NCI-H460 (cell line): ENCODE measurements around the gene THBS1. TPM values are rescaled to one million over a fixed set of nuclear protein-coding genes. Genes with fewer than 3 reads are reported as not detected.

Experiments
- DNase-seq: peaks from one replicate; pipeline ENCODE4 v3.0.0-alpha.2; 2016; ENCODE audit warnings: low read depth; ENCODE audit errors: extremely low read depth
- total RNA-seq: library from RNA; depleted of rRNA; stranded (reverse); fragments of >200 nt; shearing (Covaris generic); gene quantifications from 2 replicates; pipeline ENCODE4 v1.2.3, GENCODE V29; 2014

Gene THBS1
- total RNA-seq, 1 experiment from 2014 or later, result 0.35 TPM

DNA sequence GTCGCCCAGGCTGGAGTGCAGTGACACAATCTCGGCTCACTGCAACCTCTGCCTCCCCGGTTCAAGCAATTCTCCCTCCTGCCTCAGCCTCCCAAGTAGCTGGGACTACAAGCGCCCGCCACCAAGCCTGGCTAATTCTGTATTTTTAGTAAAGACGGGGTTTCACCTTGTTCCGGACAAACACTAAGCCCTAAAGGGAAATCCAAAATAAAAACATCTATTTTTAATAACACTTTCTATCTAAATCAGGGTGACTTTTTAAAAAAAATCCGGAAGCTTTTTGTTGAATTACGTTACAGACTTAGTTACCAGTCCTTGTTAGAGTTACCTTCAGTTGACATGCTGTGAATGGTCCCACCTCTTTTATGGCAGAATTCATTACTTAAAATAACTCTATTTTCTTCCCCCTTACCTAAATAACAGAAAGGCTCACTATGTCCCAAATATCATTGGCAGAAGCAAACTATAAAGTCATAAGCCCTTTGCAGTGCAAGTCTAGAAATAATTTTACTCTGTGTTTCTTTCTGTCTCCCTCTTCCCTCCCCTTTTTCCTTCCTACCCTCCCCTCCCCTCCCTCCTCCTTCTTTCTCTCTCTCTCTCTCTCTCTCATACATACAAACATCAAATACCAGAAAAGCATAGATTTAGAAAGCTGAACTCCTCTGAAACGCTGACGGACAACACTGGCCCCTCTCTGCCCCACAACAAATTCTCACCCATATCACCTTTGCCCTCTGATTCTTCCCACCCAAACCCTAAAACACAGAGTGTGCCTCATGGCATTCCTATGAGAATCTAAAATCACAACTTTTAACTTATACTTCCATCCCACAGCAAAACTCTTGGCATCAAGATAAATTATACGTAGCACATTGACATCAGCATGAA lies 18.3 kb downstream of the THBS1 start:
- DNase-seq, result no peak

DNA sequence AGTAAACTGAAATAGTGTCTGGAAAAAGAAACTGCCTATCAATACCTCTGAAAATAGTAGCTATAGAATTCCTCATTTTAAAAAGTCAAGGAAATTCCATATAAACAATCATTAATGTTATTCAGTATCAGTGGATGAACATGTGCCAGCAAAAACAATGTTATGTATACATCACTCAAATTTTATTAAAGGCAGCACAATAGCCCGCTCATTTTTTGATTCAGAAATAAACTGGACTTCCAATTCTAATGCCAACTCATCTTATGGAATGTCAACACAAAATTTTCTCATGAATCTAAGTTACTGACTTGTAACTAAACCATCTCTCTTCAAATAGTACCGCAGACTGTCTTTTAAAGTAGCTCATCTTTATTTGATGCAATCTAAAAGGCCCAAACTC lies 19.0 kb downstream of the THBS1 start:
- DNase-seq, result no peak

- DNase-seq, result no peak
Measured at GRCh38 chr15:39602143-39602542, 21.3 kb downstream of the THBS1 start.

GRCh38 chr15:39605146-39605545 lies 24.3 kb downstream of the THBS1 start:
- DNase-seq, result no peak

- no peak for DNase-seq
Measured at GRCh38 chr15:39608185-39609139, 27.6 kb downstream of the THBS1 start.

GRCh38 chr15:39609166-39609916 lies 28.5 kb downstream of the THBS1 start:
- no peak for DNase-seq

- no peak for DNase-seq
Measured at GRCh38 chr15:39610665-39611064, 29.8 kb downstream of the THBS1 start.

- DNase-seq, result no peak
Measured at GRCh38 chr15:39613271-39613670, 32.4 kb downstream of the THBS1 start.

- no peak for DNase-seq
Measured at GRCh38 chr15:39613861-39614260, 33.0 kb downstream of the THBS1 start.

DNA sequence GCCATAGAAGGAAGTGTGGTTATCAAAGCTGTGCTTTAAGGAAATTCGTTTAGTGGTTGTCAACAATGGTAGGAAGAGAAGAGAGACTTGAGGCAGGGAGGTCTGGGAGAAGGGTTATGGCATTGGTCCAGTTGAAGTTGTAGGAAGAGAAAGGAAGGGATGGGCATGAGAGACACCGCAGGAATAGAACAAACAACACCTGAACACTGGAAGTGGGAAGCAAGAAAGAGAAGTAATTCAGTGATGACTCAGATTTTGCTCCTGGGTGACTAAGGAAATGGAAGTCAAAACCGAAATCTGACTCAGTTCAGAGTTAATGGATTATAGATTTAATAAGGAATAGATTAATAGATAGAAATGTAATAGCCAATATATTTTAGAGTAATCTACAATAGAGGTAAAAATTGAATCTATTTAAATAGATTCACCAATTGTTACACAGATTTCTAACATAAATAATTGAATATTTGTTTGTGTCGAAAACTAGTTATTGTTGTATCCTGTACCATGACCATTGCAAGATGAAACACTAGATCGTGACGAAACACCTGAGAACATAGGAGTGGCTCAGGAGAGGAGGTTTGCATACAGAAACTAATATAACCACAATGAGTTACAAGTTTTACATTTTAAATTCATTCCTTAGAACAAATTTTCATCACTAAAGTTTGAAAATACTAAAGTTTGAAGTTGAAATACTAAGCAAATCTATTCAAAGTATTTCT lies 36.0 kb downstream of the THBS1 start:
- no peak for DNase-seq

DNA sequence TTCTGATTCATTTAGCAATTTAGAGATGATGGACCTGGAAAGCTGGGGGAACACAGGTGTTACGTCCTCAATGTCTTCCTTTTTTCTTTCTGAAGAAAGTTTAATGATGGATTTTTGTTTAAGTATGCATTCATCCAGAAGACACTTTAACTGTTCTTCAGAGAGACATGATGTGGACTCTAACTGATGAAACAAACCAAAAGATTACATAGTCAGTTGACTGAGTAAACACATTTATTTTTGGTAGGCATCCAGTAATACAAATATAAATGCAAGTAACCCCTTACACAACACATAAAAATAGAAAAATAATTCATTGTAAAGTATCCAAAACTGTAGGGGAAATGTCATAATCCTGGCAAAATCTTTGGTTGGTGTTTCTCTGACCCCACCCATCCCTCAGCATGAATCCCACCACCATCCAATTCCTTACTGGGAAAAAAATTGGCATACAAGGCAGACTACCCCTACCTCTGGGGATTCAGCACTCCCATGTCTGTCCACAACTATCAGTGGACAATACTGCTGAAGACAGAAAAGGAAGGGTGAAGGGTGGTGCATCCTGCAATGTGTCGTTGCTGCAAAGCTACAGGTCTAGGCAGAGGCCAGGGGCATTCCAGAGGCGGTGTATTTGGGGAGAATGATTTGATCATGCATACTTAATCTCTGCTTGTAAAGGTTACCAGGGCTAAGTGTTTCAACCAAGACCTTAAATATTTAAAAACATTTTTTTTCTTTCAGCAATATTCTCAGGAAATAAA lies 37.4 kb downstream of the THBS1 start:
- DNase-seq, result no peak

DNA sequence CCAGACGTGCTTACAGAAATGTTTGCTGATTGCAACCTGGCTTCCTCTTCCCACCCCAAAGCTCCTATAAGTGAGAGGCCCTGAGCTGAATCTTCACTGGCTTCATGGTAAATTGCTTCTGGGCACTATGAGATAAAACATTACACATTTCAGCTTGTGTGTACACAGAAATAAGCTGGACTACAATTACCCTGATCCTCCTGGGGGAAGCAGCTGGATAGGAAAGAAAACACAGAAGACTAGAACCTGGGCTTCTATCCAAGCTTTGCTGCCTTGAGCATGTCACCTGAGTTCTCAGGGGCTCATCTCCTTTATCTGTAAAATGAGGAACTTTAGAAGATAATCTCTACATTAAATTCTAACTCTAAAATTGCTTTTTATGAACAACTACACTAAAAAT lies 40.3 kb downstream of the THBS1 start:
- DNase-seq, result no peak

DNA sequence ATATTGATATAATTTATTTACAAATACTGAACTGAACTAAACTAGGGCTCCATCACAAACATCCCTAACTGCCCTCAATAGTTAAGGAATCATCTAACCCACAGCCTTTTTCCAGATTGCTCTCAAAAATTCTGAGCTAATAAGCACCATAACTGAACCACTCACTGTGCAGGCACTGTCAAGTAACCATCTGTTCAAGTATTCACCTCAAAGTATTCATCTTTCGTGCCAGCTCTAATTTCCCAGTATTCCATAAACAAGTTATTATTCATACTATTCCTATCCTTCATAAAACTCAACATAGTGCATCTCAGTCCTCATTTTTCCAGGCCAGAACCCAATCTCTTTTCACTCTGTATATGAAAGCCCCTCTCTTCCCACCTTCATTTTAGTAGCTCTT lies 41.1 kb downstream of the THBS1 start:
- no peak for DNase-seq

- DNase-seq, result no peak
Measured at GRCh38 chr15:39622660-39623516, 42.0 kb downstream of the THBS1 start.

DNA sequence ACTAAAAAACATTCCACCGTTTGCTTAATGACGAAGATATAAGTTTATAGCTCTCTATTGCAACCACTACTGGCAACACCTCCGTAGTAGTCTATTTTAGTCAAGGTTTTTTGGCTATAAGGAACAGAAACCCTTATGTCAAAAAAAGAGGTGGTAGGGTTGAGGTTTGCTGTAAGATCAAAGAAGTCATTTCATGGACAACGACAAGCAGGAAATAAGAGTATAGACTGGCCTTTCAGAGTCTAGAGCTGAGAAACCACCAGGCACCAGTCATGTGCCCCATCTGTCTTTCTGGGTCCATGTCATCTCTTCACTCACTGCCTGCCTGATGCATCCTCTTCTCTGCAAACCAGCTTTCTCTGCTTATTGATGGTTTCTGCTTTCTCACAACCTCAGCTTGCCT lies 42.7 kb downstream of the THBS1 start:
- no peak for DNase-seq

DNA sequence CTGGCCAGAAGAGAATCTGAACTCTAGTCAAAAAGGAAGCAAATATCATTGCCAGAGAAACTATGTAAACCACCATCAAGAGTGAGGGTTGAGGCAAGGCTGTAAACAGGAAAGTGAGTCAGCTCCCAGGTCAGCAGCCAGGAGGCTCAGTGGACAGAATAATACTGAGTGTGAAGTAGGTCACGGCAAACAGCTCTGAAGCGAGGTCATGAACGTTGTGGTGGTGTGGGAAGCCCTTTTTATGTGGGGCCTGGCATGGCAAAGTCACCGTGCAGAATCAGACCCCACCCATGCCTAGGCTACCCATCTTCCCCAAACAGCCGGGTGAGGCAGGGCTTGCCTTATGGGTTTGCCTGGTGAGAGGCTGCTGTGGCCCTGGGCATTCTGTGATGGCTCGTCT lies 43.9 kb downstream of the THBS1 start:
- no peak for DNase-seq

DNA sequence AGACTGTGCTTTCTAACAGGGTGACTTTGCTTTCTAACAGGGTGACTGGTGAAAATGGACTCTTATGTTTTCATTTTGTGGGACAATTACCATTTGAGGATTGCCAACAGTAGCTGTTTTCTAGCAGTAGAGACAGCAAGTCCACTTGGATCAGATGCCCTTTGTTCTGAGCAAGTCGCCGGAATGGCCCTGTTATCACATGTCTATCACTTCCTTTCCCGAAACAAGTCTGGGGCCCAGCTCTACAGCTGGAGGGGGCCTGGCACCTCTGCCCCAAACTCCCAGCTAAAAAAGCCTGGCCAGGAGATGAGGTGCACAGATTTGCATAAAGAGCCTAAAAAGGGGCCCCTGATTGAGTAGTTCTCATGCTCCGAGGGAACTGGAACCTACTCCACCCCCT lies 44.6 kb downstream of the THBS1 start:
- DNase-seq, result no peak

GRCh38 chr15:39625856-39626255 lies 45.0 kb downstream of the THBS1 start:
- no peak for DNase-seq
